Activated CD4-positive, alpha-beta T cell treated with anti-CD3 and anti-CD28 coated beads for 36 hours (primary cell): Measurements from ENCODE around the gene DLL1. TPM values are rescaled to one million over a fixed set of nuclear protein-coding genes. Genes with fewer than 3 reads are reported as not detected.

ENCODE experiments used
- ATAC-seq: fragments of 200-7000 bp; cut with Tn5 transposase; one replicate; pipeline ENCODE4 v1.10.0; 2021; ENCODE audit warnings: mild to moderate bottlenecking, moderate library complexity
- CTCF ChIA-PET: fragments of 350-600 bp; sonication (Branson Sonifier 250); formaldehyde crosslinking; loops from one replicate; lab custom pipeline; 2021; ENCODE audit warnings: antibody characterized with exemption; lab: Charles Lee
- POLR2A ChIA-PET: fragments of 350-600 bp; sonication (Branson Sonifier 250); formaldehyde crosslinking; loops from one replicate; lab custom pipeline; 2021; ENCODE audit warnings: antibody characterized with exemption, inconsistent platforms; lab: Charles Lee
- DNase-seq: peaks from one replicate; pipeline ENCODE4 v3.0.0-alpha.2; 2020
- H3K27ac Mint-ChIP-seq: one replicate; pipeline ENCODE4 v1.8.0; 2021; ENCODE audit warnings: mixed read lengths
- H3K27me3 Mint-ChIP-seq: one replicate; pipeline ENCODE4 v1.8.0; 2021; ENCODE audit warnings: mixed read lengths
- H3K36me3 Mint-ChIP-seq: one replicate; pipeline ENCODE4 v1.8.0; 2021; ENCODE audit warnings: low read depth, mixed read lengths
- H3K4me1 Mint-ChIP-seq: one replicate; pipeline ENCODE4 v1.8.0; 2021; ENCODE audit warnings: mixed read lengths
- H3K4me3 Mint-ChIP-seq: one replicate; pipeline ENCODE4 v1.8.0; 2021; ENCODE audit warnings: mild to moderate bottlenecking, moderate library complexity, mixed read lengths
- H3K9me3 Mint-ChIP-seq: one replicate; pipeline ENCODE4 v1.8.0; 2021; ENCODE audit warnings: low read depth, mixed read lengths
- intact Hi-C, 2 experiments: fragments of 100-400 bp; cut with DNase I in 1 of 2; cut with micrococcal nuclease in 1 of 2; formaldehyde crosslinking; loops; one replicate each; pipeline versions ENCODE4 v1.14.2 to v1.15.1; 2022 to 2024; cut with DNase I, micrococcal nuclease
- total RNA-seq, 2 experiments: library from RNA; stranded (reverse); gene quantifications; one replicate each; pipeline ENCODE4 v1.2.3, GENCODE V29; 2021

Gene DLL1
- total RNA-seq, 2 experiments from 2014 or later, result 0.54 to 0.91 TPM

- CTCF ChIA-PET, result interaction anchor here (0.5 kb wide), 1 partner anchor 192 kb away, joined by 3 read pairs; no protein-coding TSS in a partner anchor
- peaks cover 28% of the 10 kb centered on the region for H3K4me1 Mint-ChIP-seq
- no peak for ATAC-seq
- POLR2A ChIA-PET, result no interaction called here
- DNase-seq, result no peak
- peak overlapping the region; percentile 70 for H3K4me3 Mint-ChIP-seq
- no peaks in the 10 kb centered on the region for H3K9me3 Mint-ChIP-seq
- H3K27ac Mint-ChIP-seq, result no peak overlapping the region
- intact Hi-C loops, result no loop called here
- peaks cover 2% of the 10 kb centered on the region for H3K36me3 Mint-ChIP-seq
- H3K27me3 Mint-ChIP-seq, result peaks cover 37% of the 10 kb centered on the region
Measured at GRCh38 chr6:170288091-170288631, 2.7 kb downstream of the DLL1 start.

GRCh38 chr6:170287371-170287876 is 3.5 kb downstream of the DLL1 start:
- POLR2A ChIA-PET, result no interaction called here
- Mint-ChIP-seq H3K36me3 (peaks cover 2% of the 10 kb centered on the region), H3K27me3 (peaks cover 29% of the 10 kb centered on the region), H3K4me3 (no peak overlapping the region), H3K27ac (no peak overlapping the region), H3K4me1 (peaks cover 20% of the 10 kb centered on the region), H3K9me3 (no peaks in the 10 kb centered on the region)
- intact Hi-C loops, result no loop called here
- DNase-seq (no peak), ATAC-seq (no peak)
- CTCF ChIA-PET, result interaction anchor here (0.6 to 0.9 kb wide), 2 partner anchors 9 to 355 kb away, joined by 3 to 5 read pairs; no protein-coding TSS in a partner anchor

- Mint-ChIP-seq H3K36me3 (peaks cover 2% of the 10 kb centered on the region), H3K9me3 (no peaks in the 10 kb centered on the region), H3K27me3 (peaks cover 24% of the 10 kb centered on the region), H3K27ac (no peak overlapping the region), H3K4me1 (peaks cover 16% of the 10 kb centered on the region), H3K4me3 (no peak overlapping the region)
- ChIA-PET POLR2A (no interaction called here), CTCF (interaction anchor here (0.6 to 0.9 kb wide), 2 partner anchors 9 to 355 kb away, joined by 3 to 5 read pairs; no protein-coding TSS in a partner anchor)
- no peak for ATAC-seq
- intact Hi-C loops, result no loop called here
- DNase-seq, result no peak
Measured at GRCh38 chr6:170286934-170287265, 4.0 kb downstream of the DLL1 start.

DNA sequence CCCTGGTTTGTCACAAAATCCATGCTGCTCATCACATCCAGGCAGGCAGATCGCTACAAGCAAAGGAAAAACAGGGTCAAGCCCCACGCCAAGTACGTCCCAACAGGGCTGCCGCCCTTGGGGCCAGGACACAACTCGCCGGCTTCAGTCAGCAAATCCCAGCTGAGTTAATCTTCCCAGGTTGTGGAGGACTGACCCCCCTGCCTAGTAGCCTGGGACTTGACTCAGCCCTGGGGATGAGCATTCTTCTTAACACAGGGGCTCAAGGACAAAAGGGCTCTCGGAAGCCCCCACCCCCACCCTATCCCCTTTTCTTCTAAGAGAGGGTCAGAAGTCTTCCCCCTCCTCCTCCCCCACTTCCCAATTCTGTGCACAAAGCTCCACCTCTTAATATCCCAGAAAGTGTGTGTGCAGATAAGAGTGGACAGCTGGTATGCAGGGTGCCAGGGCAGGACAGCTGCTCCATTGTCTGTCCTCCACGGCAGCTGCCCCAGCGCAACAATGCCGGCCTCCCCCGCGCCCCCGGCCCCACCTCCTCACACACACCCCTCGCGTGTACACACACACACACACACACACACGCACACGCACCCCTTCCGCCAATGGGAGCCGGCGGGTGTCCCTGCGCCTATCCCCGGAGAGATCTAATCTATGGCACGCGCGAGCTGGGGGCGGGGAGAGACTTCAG is 4.5 kb downstream of the DLL1 start:
- CTCF ChIA-PET, result interaction anchor here (0.6 kb wide), 1 partner anchor 327 kb away, joined by 5 read pairs; no protein-coding TSS in a partner anchor
- POLR2A ChIA-PET, result no interaction called here

GRCh38 chr6:170285482-170285881 is 5.4 kb downstream of the DLL1 start:
- Mint-ChIP-seq H3K9me3 (no peaks in the 10 kb centered on the region), H3K4me3 (no peak overlapping the region), H3K36me3 (peaks cover 2% of the 10 kb centered on the region), H3K4me1 (peaks cover 12% of the 10 kb centered on the region), H3K27me3 (peaks cover 21% of the 10 kb centered on the region), H3K27ac (no peak overlapping the region)
- no peak for DNase-seq
- intact Hi-C loops, result no loop called here
- CTCF ChIA-PET, result no interaction called here
- POLR2A ChIA-PET, result no interaction called here
- ATAC-seq, result no peak

More for the DNA sequence above, 4.5 kb downstream of the DLL1 start:
- no peaks in the 10 kb centered on the region for H3K9me3 Mint-ChIP-seq
- H3K27ac Mint-ChIP-seq, result no peak overlapping the region
- peaks cover 2% of the 10 kb centered on the region for H3K36me3 Mint-ChIP-seq
- peaks cover 13% of the 10 kb centered on the region for H3K4me1 Mint-ChIP-seq
- no peak overlapping the region for H3K4me3 Mint-ChIP-seq
- peaks cover 21% of the 10 kb centered on the region for H3K27me3 Mint-ChIP-seq
- ATAC-seq, result no peak
- peak; percentile 30 for DNase-seq
- intact Hi-C loops, result no loop called here

DNA sequence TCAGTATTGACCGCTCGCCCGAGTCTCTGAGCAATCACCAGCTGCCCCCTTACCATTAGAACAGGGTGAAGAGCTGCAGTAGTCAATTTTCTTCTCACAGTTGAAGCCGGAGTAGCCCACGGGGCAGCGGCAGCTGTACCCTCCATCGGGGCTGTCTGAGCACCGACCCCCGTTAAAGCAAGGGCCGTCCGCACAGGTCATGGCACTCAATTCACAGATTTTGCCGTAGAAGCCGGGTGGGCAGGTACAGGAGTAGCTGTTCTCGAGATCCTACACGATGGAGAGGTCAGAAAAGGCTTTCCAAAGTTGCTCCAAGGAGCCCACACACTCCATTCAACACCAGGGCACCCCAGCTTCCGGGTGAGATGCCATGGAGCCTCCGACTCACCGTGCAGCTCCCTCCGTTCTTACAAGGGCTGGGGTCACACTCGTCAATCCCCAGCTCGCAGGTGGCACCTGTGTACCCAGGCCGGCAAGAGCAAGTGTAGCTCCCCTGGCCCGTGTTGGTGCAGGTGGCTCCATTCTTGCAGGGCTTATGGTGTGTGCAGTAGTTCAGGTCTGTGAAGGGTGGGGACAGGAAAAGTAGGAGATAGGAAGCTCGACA is 5.9 kb downstream of the DLL1 start:
- Mint-ChIP-seq H3K9me3 (no peaks in the 10 kb centered on the region), H3K27me3 (peaks cover 20% of the 10 kb centered on the region), H3K27ac (no peak overlapping the region), H3K4me1 (peaks cover 14% of the 10 kb centered on the region), H3K4me3 (no peak overlapping the region), H3K36me3 (peaks cover 2% of the 10 kb centered on the region)
- intact Hi-C loops, result no loop called here
- ChIA-PET POLR2A (no interaction called here), CTCF (no interaction called here)
- ATAC-seq (no peak), DNase-seq (no peak)

DNA sequence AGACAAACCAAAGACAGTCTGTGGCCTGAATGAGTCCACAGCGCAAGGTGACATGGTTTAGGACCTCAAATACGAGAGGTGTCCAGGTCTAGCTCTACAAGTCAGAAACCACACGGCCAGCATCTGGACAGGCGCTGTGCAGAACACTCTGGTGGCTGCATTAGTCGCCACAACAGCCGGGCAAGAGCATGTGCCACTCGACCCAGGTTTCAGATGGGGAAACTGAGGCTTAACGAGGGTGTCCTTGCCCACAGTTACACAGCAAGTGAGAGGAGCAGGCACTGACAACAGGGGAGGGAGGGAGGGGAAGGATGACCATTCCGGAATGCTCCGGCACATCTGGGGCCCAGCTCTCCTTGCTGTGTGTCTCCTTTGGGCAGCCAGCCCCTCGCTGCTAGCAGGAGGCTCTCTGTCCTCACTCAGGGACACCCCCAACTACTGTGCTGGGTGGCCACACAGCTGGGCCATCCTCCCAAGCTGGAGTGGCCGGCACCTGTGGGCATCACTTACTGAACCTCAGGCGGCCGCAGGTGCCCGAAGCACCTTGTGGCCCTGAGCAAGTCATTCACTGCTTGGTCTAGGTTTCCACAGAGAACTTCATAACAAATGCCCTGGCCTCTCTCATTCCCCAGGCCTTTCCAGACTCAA is 6.6 kb downstream of the DLL1 start:
- ATAC-seq, result no peak
- intact Hi-C loops, result no loop called here

GRCh38 chr6:170283212-170284081 is 7.4 kb downstream of the DLL1 start:
- no peak overlapping the region for H3K27ac Mint-ChIP-seq
- ATAC-seq (no peak), DNase-seq (no peak)
- H3K4me1 Mint-ChIP-seq, result peaks cover 23% of the 10 kb centered on the region
- no peak overlapping the region for H3K4me3 Mint-ChIP-seq
- intact Hi-C loops, result no loop called here
- H3K27me3 Mint-ChIP-seq, result peaks cover 14% of the 10 kb centered on the region
- CTCF ChIA-PET, result interaction anchor here (0.7 kb wide), 1 partner anchor 78 kb away, joined by 3 read pairs; no protein-coding TSS in a partner anchor
- H3K36me3 Mint-ChIP-seq, result peaks cover 2% of the 10 kb centered on the region
- POLR2A ChIA-PET, result no interaction called here
- no peaks in the 10 kb centered on the region for H3K9me3 Mint-ChIP-seq

More for the DNA sequence above, 6.6 kb downstream of the DLL1 start:
- ChIA-PET POLR2A (no interaction called here), CTCF (interaction anchor here (0.7 kb wide), 1 partner anchor 77 kb away, joined by 3 read pairs; no protein-coding TSS in a partner anchor)
- H3K4me3 Mint-ChIP-seq, result no peak overlapping the region
- H3K9me3 Mint-ChIP-seq, result no peaks in the 10 kb centered on the region
- DNase-seq, result no peak
- H3K27me3 Mint-ChIP-seq, result peaks cover 20% of the 10 kb centered on the region
- H3K27ac Mint-ChIP-seq, result no peak overlapping the region
- H3K36me3 Mint-ChIP-seq, result peaks cover 2% of the 10 kb centered on the region
- H3K4me1 Mint-ChIP-seq, result peaks cover 21% of the 10 kb centered on the region

DNA sequence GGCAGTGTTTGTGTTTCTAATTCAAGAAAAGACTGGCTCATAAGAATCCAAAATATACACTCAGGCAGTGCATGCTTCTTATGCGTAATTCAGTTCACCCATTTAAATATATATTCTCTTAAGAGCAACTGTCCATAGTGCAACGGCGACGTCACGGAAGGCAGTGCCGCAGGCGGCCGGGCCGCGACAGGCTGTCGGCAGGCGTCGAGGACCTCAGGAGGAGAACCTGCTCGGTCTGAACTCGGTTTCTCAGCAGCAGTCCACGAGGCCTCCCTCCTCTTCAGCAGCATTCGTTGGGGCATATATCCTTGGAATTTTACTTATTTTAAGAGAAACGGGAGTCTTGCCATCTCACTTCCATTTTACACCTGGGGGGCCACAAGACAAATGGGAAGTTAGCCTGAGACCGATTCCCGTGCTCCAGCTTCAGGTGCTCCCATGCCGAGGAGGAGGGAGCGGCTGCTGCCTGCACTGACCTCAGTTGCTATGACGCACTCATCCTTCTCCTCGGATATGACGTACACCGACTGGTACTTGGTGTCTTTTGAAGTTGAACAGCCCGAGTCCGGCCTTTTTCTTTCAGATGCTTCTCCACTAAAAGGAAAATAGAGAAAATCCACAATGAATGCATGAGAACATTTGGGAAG is 8.2 kb downstream of the DLL1 start:
- no peak for ATAC-seq

More for the DNA sequence above, 8.2 kb downstream of the DLL1 start:
- Mint-ChIP-seq H3K27me3 (peaks cover 10% of the 10 kb centered on the region), H3K9me3 (no peaks in the 10 kb centered on the region), H3K4me1 (peaks cover 28% of the 10 kb centered on the region), H3K4me3 (no peak overlapping the region), H3K36me3 (peaks cover 2% of the 10 kb centered on the region), H3K27ac (no peak overlapping the region)
- DNase-seq, result no peak
- POLR2A ChIA-PET, result interaction anchor here (0.6 kb wide), 1 partner anchor 265 kb away, joined by 5 read pairs; no protein-coding TSS in a partner anchor
- CTCF ChIA-PET, result no interaction called here
- intact Hi-C loops, result no loop called here
